ENCODE results near the gene AIRE.
"Not testable (repeated sequence)": the region's sequence is repeated elsewhere in the genome, so short reads cannot be mapped to it uniquely, and the experiment has no call there.

Gene AIRE

DNA sequence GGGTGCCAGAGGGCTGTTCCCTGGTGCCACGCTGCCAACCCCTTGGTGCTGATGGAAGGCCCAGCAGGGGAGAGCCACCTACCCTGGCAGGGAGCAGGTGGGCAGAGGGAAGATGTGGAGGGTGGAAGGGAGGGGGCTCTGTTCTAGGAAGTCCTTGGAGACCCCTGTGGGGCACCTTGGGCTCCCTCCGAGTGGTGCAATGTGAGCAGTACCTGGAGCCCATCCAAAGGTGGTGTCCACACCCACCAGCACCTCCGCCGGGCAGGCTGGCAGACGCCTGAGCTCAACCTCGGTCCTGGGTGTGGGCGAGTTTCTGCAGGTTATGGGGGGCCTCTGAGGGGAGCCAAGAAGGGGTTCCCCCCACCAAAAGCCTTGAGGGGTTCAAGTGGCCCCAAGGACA lies 12.6 kb upstream of the AIRE start:
- H3K27ac Mint-ChIP-seq (ENCODE audit: low read depth): no peak overlapping the region
- no peak overlapping the region for H3K4me3 Mint-ChIP-seq
- H3K4me1 Mint-ChIP-seq: no peaks in the 10 kb centered on the region
- DNase-seq (ENCODE audit: low spot score in 2 of 2): no peak
- H3K9me3 Mint-ChIP-seq: no peaks in the 10 kb centered on the region
- no peaks in the 10 kb centered on the region for H3K27me3 Mint-ChIP-seq
- no peak for ATAC-seq (replicated peaks; ENCODE audit: extremely low read depth, poor library complexity, severe bottlenecking)
- H3K36me3 Mint-ChIP-seq (ENCODE audit: insufficient read depth): no peaks in the 10 kb centered on the region

DNA sequence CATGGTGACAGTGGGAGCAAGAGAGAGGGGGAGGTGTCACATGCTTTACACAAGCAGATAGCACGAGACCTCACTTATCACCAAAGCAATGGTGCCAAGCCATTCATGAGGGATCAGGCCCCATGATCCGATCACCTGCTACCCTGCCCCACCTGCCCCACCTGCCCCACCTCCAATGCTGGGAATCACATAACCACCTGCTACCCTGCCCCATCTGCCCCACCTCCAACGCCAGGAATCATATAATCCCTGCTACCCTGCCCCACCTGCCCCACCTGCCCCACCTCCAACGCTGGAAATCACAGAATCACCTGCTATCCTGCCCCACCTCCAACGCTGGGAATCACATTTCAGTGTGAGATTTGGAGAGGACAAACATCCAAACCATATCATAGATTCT lies 10.6 kb upstream of the AIRE start:
- H3K9me3 Mint-ChIP-seq: no peaks in the 10 kb centered on the region
- no peaks in the 10 kb centered on the region for H3K36me3 Mint-ChIP-seq (ENCODE audit: insufficient read depth)
- H3K4me3 Mint-ChIP-seq: no peak overlapping the region
- no peaks in the 10 kb centered on the region for H3K4me1 Mint-ChIP-seq
- H3K27ac Mint-ChIP-seq (ENCODE audit: low read depth): no peak overlapping the region
- ATAC-seq (replicated peaks; ENCODE audit: extremely low read depth, poor library complexity, severe bottlenecking) (no peak), DNase-seq (ENCODE audit: low spot score in 2 of 2) (no peak)
- no peaks in the 10 kb centered on the region for H3K27me3 Mint-ChIP-seq

DNA sequence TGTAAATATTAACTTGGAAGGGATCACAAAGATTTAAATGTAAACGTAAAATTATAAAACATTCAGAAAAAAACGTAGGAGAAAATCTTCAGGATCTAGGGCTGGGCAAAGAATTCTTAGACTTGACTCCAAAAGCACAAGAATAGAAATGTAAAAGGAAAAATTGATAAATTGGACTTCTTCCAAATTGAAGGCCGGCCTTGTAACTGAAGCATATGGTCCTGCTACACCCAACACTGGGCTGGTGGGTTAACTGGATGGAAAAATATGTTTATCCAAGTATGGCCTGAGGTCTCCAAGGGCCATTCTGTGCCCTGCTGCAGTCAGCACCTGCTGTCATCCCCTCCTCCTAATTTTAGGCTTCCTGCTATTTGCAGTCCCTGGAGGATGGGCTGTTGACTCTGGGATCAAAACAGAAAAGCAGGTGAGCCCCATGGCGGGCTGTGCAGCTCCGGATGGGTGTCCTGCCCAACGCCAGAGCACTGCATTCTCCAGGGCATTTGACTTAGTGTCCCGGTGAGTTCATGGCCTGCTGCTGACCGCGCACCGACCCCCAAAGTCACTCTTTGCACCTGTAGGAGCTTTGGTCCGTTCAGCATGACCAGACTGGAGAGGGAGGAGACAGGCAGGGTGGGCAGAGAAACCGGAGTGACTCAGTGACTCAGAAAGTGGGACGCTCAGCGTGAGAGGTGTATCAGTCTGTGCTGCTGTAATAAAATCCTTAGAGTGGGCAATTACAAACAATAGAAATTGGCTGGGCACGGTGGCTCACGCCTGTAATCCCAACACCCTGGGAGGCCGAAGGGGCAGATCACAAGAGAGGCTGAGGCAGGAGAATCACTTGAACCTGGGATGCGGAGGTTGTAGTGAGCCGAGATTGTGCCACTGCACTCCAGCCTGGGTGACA lies 6.1 kb upstream of the AIRE start:
- Mint-ChIP-seq H3K27me3 (no peaks in the 10 kb centered on the region), H3K27ac (ENCODE audit: low read depth) (no peak overlapping the region), H3K4me1 (no peaks in the 10 kb centered on the region), H3K36me3 (ENCODE audit: insufficient read depth) (no peaks in the 10 kb centered on the region), H3K4me3 (no peak overlapping the region), H3K9me3 (no peaks in the 10 kb centered on the region)
- DNase-seq (ENCODE audit: low spot score in 2 of 2) (no peak), ATAC-seq (replicated peaks; ENCODE audit: extremely low read depth, poor library complexity, severe bottlenecking) (no peak)

DNA sequence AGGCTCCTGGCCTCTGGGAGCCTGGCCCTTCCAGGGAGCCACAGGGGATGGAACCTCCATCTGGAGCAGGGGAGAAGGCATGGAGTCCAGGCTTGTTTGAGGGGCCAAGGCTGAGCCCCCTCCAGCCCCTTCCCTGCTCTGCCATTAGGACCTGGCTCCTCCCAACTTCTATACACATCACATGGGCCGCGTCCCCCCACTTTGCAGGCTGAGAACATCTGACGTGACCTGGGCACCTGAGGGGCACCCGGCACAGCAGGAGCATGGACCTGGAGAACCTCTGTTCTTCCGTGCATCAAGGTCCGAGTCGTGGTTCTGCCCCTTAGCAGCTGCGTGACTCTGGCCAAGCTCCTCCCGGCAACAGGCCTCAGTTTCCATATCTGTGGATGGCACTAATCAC lies 3.9 kb upstream of the AIRE start:
- no peak for ATAC-seq (replicated peaks; ENCODE audit: extremely low read depth, poor library complexity, severe bottlenecking)
- Mint-ChIP-seq H3K4me1 (no peaks in the 10 kb centered on the region), H3K9me3 (no peaks in the 10 kb centered on the region), H3K27me3 (no peaks in the 10 kb centered on the region), H3K36me3 (ENCODE audit: insufficient read depth) (no peaks in the 10 kb centered on the region), H3K4me3 (no peak overlapping the region), H3K27ac (ENCODE audit: low read depth) (no peak overlapping the region)
- no peak for DNase-seq (ENCODE audit: low spot score in 2 of 2)

DNA sequence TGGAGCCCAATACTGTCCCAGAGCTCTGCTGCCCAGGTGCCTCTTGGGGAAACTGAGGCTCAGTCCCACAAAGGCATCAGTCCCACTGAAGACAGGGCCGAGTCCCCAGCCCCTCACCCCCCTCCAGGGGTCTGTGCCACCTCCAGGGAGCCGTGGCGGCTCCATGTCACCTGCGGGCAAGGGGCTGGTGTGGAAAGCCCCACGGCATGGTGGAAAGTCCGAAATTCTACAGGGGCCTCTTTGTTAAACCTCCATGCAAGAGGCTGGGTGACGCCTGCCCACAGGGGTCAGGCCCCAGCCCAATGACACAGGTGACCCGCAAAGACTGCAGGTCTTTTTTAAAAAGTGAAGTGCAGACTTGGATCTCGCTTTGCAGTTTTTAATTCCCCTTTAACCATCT lies 3.3 kb upstream of the AIRE start:
- no peaks in the 10 kb centered on the region for H3K27me3 Mint-ChIP-seq
- H3K36me3 Mint-ChIP-seq (ENCODE audit: insufficient read depth): no peaks in the 10 kb centered on the region
- no peak overlapping the region for H3K4me3 Mint-ChIP-seq
- H3K4me1 Mint-ChIP-seq: no peaks in the 10 kb centered on the region
- DNase-seq (ENCODE audit: low spot score in 2 of 2): no peak
- no peak overlapping the region for H3K27ac Mint-ChIP-seq (ENCODE audit: low read depth)
- H3K9me3 Mint-ChIP-seq: no peaks in the 10 kb centered on the region
- ATAC-seq (replicated peaks; ENCODE audit: extremely low read depth, poor library complexity, severe bottlenecking): no peak

DNA sequence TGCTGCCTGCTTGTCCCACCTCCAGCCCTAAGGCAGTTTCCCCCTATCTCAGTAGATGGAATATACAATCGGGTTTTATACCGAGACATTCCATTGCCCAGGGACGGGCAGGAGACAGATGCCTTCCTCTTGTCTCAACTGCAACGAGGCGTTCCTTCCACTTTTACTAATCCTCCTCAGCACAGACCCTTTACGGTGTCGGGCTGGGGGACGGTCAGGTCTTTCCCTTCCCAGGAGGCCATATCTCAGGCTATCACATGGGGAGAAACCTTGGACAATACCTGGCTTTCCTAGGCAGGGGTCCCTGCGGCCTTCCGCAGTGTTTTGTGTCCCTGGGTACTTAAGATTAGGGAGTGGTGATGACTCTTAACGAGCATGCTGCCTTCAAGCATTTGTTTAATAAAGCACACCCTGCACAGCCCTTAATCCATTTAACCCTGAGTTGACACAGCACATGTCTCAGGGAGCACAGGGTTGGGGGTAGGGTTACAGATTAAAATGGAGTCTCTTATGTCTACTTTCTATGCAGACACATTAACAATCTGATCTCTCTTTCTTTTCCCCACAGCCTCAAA lies 2.4 kb upstream of the AIRE start:
- not testable (repeated sequence) for DNase-seq (ENCODE audit: low spot score in 2 of 2); ATAC-seq (replicated peaks; ENCODE audit: extremely low read depth, poor library complexity, severe bottlenecking); H3K27me3 Mint-ChIP-seq; H3K36me3 Mint-ChIP-seq (ENCODE audit: insufficient read depth); H3K9me3 Mint-ChIP-seq; H3K4me1 Mint-ChIP-seq; H3K27ac Mint-ChIP-seq (ENCODE audit: low read depth); H3K4me3 Mint-ChIP-seq

DNA sequence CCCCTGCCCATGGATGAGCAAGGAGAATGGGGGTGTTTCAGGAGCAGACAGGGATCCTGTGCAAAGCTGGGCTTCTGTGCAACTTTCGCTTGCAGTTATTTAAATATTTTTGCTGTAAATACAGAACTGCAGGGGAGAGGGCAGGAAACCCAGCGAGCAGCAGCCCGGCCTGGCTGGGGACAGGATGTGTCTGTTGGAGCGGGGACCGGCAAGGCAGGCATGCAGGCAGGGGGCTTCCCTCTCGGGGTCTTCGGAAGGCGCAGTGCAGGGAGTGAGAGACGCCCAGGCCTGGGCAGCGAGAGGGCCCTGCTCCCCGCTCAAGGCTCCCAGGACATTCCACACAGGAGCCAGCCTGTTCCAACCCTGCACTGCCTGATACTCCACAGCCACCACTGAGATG lies 1.7 kb upstream of the AIRE start:
- Mint-ChIP-seq H3K27ac (ENCODE audit: low read depth) (no peak overlapping the region), H3K36me3 (ENCODE audit: insufficient read depth) (no peaks in the 10 kb centered on the region), H3K4me3 (no peak overlapping the region), H3K27me3 (no peaks in the 10 kb centered on the region), H3K4me1 (no peaks in the 10 kb centered on the region), H3K9me3 (no peaks in the 10 kb centered on the region)
- ATAC-seq (replicated peaks; ENCODE audit: extremely low read depth, poor library complexity, severe bottlenecking): no peak
- DNase-seq (ENCODE audit: low spot score in 2 of 2): no peak

DNA sequence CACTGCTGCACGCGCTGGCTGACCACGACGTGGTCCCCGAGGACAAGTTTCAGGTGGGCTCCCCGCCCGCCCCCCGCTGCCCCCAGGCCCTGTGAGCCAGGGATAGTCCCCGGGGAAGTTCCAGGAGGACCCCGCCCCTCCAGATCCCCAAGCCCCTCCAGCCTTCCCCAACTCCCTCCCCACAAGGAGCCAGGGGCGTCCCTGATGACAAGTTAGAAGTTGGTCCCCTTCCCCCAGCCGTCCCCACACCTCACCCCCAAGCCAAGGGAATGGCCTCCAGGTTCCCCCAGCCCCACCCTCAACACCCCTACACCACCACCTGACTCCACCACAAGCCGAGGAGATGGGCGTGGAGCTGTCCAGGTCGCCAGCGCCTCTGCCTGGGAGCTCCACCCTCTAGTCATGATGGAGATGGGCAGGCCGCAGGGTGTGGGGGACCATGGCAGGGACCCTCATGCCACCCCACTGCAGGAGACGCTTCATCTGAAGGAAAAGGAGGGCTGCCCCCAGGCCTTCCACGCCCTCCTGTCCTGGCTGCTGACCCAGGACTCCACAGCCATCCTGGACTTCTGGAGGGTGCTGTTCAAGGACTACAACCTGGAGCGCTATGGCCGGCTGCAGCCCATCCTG lies 525 bp downstream of the AIRE start:
- H3K4me1 Mint-ChIP-seq: peaks cover 5% of the 10 kb centered on the region
- H3K36me3 Mint-ChIP-seq (ENCODE audit: insufficient read depth): no peaks in the 10 kb centered on the region
- ATAC-seq (replicated peaks; ENCODE audit: extremely low read depth, poor library complexity, severe bottlenecking) (no peak), DNase-seq (ENCODE audit: low spot score in 2 of 2) (no peak)
- H3K9me3 Mint-ChIP-seq: no peaks in the 10 kb centered on the region
- no peak overlapping the region for H3K27ac Mint-ChIP-seq (ENCODE audit: low read depth)
- no peak overlapping the region for H3K4me3 Mint-ChIP-seq
- H3K27me3 Mint-ChIP-seq: peaks cover 9% of the 10 kb centered on the region

DNA sequence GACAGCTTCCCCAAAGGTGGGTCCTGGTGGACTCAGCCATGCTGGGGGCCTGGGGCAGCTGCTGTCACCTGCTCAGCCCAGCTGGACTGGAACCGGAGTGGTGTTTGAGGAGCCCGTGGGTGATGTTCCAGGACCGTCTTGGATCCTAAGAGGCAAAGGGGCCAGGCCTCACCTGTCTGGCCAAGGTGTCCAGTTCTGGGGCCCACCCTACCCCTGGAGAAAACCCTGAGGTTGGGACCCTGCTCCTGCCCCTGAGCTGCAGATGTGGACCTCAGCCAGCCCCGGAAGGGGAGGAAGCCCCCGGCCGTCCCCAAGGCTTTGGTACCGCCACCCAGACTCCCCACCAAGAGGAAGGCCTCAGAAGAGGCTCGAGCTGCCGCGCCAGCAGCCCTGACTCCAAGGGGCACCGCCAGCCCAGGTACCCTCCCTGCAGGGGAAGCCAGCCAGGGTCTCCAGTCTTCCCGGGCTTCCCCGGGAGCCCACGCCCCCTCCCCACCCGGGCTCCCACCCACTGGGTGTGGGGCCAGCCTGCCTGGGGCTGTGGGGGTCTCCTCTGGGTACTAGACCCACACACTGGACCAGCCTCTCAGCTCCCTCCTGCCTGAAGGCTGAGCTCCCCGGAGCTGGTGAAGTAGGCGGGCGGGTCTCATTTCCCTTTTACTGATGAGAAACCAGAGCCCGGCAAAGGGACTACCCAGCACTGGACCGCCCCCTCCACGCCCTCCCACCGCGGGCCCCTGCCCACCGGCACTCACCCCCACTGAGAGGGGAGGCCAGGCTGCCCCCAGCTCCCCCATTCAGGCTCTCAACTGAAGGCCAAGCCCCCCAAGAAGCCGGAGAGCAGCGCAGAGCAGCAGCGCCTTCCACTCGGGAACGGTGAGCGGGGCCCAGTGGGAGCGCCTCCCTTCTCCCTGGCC lies 1.3 kb downstream of the AIRE start:
- ATAC-seq (replicated peaks; ENCODE audit: extremely low read depth, poor library complexity, severe bottlenecking): no peak

DNA sequence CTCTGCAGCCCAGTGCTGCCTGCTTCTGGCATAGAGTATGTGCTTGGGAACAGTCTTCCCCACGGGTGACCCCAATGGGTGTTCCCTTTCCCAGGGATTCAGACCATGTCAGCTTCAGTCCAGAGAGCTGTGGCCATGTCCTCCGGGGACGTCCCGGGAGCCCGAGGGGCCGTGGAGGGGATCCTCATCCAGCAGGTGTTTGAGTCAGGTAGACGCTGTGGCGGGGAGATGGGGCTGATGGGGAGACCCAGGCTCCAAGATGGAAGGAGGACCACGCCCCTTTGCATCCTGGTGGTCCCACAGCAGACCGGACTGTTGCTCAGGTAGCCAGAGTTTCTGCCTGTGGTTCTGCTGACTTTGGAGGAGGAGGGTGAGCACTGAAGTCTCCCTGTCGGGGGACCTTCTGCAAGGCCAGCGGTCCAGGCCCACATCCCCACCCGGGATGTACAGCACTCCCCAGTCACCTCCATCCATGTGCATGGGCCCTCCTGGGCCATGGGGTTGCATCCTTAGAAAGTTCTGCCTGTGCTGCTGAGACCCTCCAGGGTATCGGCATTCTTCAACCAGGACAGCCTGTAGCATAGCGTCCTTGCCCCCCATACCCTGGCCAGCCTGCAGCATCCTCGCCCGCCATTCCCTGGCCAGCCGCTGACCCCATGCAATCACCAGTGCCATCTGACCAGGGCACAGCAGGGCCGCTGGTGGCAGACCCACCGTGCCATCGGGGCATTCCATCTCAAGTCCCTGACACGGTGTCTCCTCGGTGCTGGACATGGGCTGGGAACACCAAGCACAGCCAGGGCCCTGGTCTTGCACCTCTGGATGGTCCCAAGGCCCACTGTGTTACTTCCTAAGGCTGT lies 2.8 kb downstream of the AIRE start:
- H3K27me3 Mint-ChIP-seq: peaks cover 9% of the 10 kb centered on the region
- no peak for ATAC-seq (replicated peaks; ENCODE audit: extremely low read depth, poor library complexity, severe bottlenecking)
- peaks cover 2% of the 10 kb centered on the region for H3K36me3 Mint-ChIP-seq (ENCODE audit: insufficient read depth)
- H3K4me3 Mint-ChIP-seq: no peak overlapping the region
- peaks cover 5% of the 10 kb centered on the region for H3K4me1 Mint-ChIP-seq
- H3K27ac Mint-ChIP-seq (ENCODE audit: low read depth): no peak overlapping the region
- no peak for DNase-seq (ENCODE audit: low spot score in 2 of 2)
- H3K9me3 Mint-ChIP-seq: no peaks in the 10 kb centered on the region

More for the DNA sequence above, 1.3 kb downstream of the AIRE start:
- H3K27me3 Mint-ChIP-seq: peaks cover 9% of the 10 kb centered on the region
- DNase-seq (ENCODE audit: low spot score in 2 of 2): no peak
- H3K36me3 Mint-ChIP-seq (ENCODE audit: insufficient read depth): no peaks in the 10 kb centered on the region
- H3K9me3 Mint-ChIP-seq: no peaks in the 10 kb centered on the region
- peaks cover 5% of the 10 kb centered on the region for H3K4me1 Mint-ChIP-seq
- no peak overlapping the region for H3K27ac Mint-ChIP-seq (ENCODE audit: low read depth)
- H3K4me3 Mint-ChIP-seq: no peak overlapping the region

DNA sequence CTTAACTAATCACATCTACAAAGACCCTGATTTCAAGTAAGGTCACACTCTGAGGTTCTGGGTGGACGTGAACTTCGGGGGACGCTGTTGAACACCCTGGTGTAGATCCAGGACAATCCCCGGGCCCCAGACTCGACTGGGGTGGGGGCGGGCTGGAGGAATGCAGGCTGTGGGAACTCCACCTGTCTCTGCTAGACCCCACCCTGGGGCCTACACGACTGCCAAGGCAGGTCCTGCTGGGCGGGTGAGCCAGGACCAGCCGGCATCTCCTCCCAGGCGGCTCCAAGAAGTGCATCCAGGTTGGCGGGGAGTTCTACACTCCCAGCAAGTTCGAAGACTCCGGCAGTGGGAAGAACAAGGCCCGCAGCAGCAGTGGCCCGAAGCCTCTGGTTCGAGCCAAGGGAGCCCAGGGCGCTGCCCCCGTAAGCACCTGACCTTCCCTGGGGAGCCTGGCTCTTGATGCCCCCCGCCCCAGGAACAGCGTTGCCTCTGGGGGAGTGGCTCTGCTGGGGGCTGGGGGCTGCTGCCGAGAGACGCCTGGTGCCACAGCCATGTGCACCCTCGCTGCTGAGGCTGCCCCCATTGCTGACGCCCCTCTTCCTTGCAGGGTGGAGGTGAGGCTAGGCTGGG lies 3.8 kb downstream of the AIRE start:
- Mint-ChIP-seq H3K36me3 (ENCODE audit: insufficient read depth) (peaks cover 2% of the 10 kb centered on the region), H3K27me3 (peaks cover 9% of the 10 kb centered on the region), H3K27ac (ENCODE audit: low read depth) (no peak overlapping the region), H3K4me1 (peaks cover 5% of the 10 kb centered on the region), H3K4me3 (no peak overlapping the region), H3K9me3 (no peaks in the 10 kb centered on the region)
- no peak for ATAC-seq (replicated peaks; ENCODE audit: extremely low read depth, poor library complexity, severe bottlenecking)
- DNase-seq (ENCODE audit: low spot score in 2 of 2): no peak
